Osteoblast (primary cell): Measurements from ENCODE around the gene B3GNT3. TPM values are rescaled to one million over a fixed set of nuclear protein-coding genes. Genes with fewer than 3 reads are reported as not detected.

Source experiments
- DNase-seq: peaks from one replicate; pipeline ENCODE4 v3.0.0; 2011; ENCODE audit warnings: low spot score, mixed read lengths; ENCODE audit not compliant: insufficient read length; ENCODE audit errors: missing footprints
- H2AFZ ChIP-seq: 2 replicates; pipeline ENCODE4 v1.6.0; 2011; ENCODE audit warnings: mild to moderate bottlenecking, low read length
- H3K27ac ChIP-seq: 2 replicates; pipeline ENCODE4 v1.5.1; 2011; ENCODE audit warnings: mild to moderate bottlenecking, low read depth, low read length, moderate library complexity
- H3K27me3 ChIP-seq: 2 replicates; pipeline ENCODE4 v1.6.0; 2012; ENCODE audit warnings: mild to moderate bottlenecking, control low read depth, inconsistent platforms, low read length, moderate library complexity; ENCODE audit not compliant: insufficient read depth
- H3K36me3 ChIP-seq: 2 replicates; pipeline ENCODE4 v1.5.1; 2011; ENCODE audit warnings: mild to moderate bottlenecking, low read length, control low read depth, moderate library complexity; ENCODE audit not compliant: insufficient read depth
- H3K4me1 ChIP-seq: 2 replicates; pipeline ENCODE4 v1.5.1; 2011; ENCODE audit warnings: mild to moderate bottlenecking, low read length, control low read depth, moderate library complexity; ENCODE audit not compliant: insufficient read depth
- H3K4me2 ChIP-seq: 2 replicates; pipeline ENCODE4 v1.6.0; 2011; ENCODE audit warnings: mild to moderate bottlenecking, low read length; ENCODE audit not compliant: insufficient read depth
- H3K4me3 ChIP-seq: fragments of 200-600 bp; sonication (generic); 3 replicates; pipeline ENCODE4 v1.5.1; 2012; ENCODE audit warnings: mild to moderate bottlenecking, low read length, inconsistent platforms; ENCODE audit not compliant: insufficient read depth
- H3K79me2 ChIP-seq: 2 replicates; pipeline ENCODE4 v1.6.0; 2012; ENCODE audit warnings: mild to moderate bottlenecking, low read length, control low read depth, inconsistent platforms; ENCODE audit not compliant: insufficient read depth
- H3K9me3 ChIP-seq: 2 replicates; pipeline ENCODE4 v1.5.1; 2011; ENCODE audit warnings: low read depth, low read length, control low read depth
- H4K20me1 ChIP-seq: 2 replicates; pipeline ENCODE4 v1.6.0; 2012; ENCODE audit warnings: mild to moderate bottlenecking, low read length, control low read depth; ENCODE audit not compliant: insufficient read depth
- CTCF ChIP-seq: IDR thresholded peaks from 2 replicates; pipeline ENCODE4 v1.5.1; 2011; ENCODE audit warnings: mild to moderate bottlenecking, low read depth, low read length, moderate library complexity; ENCODE audit errors: extremely low read depth
- total RNA-seq: library from RNA; depleted of rRNA; stranded (reverse); fragments of >200 nt; gene quantifications from 2 replicates; pipeline ENCODE4 v1.2.3, GENCODE V29; 2012

The B3GNT3 gene
- total RNA-seq = not detected in 2 replicates

- H3K27me3 ChIP-seq = peaks cover 31% of the 10 kb centered on the region
- peak; percentile 59 for DNase-seq
These were observed at the start of gene B3GNT3 for GRCh38 chr19:17794731-17795494. TSS of gene B3GNT3 (plus strand) at chr19:17795138. CDS start at chr19:17807808, 12,670 bp downstream.

GRCh38 chr19:17747205-17748098 lies 47.5 kb upstream of the B3GNT3 start:
- Histone ChIP-seq H3K9me3 (no peaks in the 10 kb centered on the region), H3K4me2 (peak overlapping the region; percentile 79), H3K27me3 (peaks cover 4% of the 10 kb centered on the region), H4K20me1 (no peaks in the 10 kb centered on the region), H3K4me3 (peak overlapping the region; percentile 60), H2AFZ (peak overlapping the region; percentile 57), H3K27ac (no peak overlapping the region), H3K36me3 (no peaks in the 10 kb centered on the region), H3K4me1 (peaks cover 3% of the 10 kb centered on the region), H3K79me2 (no peaks in the 10 kb centered on the region)
- peak; percentile 100 for DNase-seq
- no peak for TF ChIP-seq CTCF

More at GRCh38 chr19:17794731-17795494, at the start of gene B3GNT3:
- Histone ChIP-seq H3K4me1 (no peaks in the 10 kb centered on the region), H4K20me1 (no peaks in the 10 kb centered on the region), H3K79me2 (no peaks in the 10 kb centered on the region), H3K36me3 (no peaks in the 10 kb centered on the region), H3K4me3 (no peak within 1 kb of the TSS), H2AFZ (no peak within 1 kb of the TSS), H3K27ac (no peak within 1 kb of the TSS), H3K9me3 (no peaks in the 10 kb centered on the region), H3K4me2 (no peak within 1 kb of the TSS)
- TF ChIP-seq CTCF = no peak

GRCh38 chr19:17748884-17749638 lies 45.9 kb upstream of the B3GNT3 start:
- Histone ChIP-seq H3K4me3 (no peak overlapping the region), H3K4me2 (no peak overlapping the region), H4K20me1 (no peaks in the 10 kb centered on the region), H3K27ac (no peak overlapping the region), H3K79me2 (no peaks in the 10 kb centered on the region), H3K27me3 (peaks cover 4% of the 10 kb centered on the region), H3K9me3 (no peaks in the 10 kb centered on the region), H3K36me3 (no peaks in the 10 kb centered on the region), H2AFZ (no peak overlapping the region), H3K4me1 (peaks cover 3% of the 10 kb centered on the region)
- TF ChIP-seq CTCF = no peak
- DNase-seq = peak; percentile 63
